GM18861 (cell line): Measurements from ENCODE around the gene PCED1A.

Experiments used
- ATAC-seq: cut with Tn5 transposase; IDR thresholded peaks from one replicate; pipeline ENCODE4 v1.9.1; 2021; ENCODE audit not compliant: unreplicated experiment

PCED1A gene, protein sequence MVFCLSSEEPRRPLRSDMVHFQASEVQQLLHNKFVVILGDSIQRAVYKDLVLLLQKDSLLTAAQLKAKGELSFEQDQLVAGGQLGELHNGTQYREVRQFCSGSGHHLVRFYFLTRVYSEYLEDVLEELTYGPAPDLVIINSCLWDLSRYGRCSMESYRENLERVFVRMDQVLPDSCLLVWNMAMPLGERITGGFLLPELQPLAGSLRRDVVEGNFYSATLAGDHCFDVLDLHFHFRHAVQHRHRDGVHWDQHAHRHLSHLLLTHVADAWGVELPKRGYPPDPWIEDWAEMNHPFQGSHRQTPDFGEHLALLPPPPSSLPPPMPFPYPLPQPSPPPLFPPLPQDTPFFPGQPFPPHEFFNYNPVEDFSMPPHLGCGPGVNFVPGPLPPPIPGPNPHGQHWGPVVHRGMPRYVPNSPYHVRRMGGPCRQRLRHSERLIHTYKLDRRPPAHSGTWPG

GRCh38 chr20:2840138-2840966, at the start of gene PCED1A, which contains the start of gene VPS16:
Gene PCED1A, minus strand, starts transcription at chr20:2840655. Its CDS starts 743 bp downstream, at chr20:2839912.
Gene VPS16, plus strand, starts transcription at chr20:2840745. Its CDS starts 30 bp downstream, at chr20:2840775.
- peak; percentile 93 for ATAC-seq

DNA sequence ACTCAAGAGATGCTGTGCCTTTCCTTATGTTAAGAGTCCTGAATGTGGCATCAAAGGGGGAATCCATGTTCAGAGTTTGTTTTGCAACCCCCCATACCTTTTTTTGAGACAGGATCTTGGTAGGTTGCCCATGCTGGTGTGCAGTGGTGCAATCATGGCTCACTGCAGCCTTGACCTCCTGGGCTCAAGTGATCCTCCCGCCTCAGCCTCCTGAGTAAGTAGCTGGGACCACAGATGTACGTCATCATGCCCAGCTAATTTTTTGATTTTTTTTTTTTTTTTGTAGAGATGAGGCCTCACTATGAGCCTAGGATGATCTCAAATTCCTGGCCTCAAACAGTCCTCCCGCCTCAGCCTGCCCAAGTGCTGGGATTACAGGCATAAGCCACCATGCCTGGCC, 49.3 kb upstream of the PCED1A start:
- ATAC-seq, result no peak

DNA sequence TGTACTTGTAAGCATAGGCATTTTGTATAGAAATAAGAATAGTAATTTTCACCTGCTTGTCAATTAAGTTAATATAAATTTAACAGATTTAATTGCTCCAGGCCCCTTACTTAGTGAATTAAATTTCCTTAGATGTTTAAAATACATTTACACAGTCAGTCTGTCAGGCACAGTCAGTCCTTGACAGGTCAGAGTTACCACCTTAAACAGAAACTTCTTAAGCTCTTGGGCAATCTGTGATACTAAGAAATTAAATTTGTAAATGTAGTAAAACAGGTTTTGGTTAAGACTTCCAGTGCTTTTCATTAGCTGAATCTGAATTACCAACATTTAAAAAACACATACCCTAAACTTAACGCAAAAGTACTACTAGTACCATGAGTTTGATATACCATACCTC, 48.8 kb upstream of the PCED1A start:
- ATAC-seq, result no peak

- no peak for ATAC-seq
Measured at GRCh38 chr20:2888224-2888955, 47.9 kb upstream of the PCED1A start.

- ATAC-seq, result no peak
Measured at GRCh38 chr20:2887715-2888114, 47.3 kb upstream of the PCED1A start.

DNA sequence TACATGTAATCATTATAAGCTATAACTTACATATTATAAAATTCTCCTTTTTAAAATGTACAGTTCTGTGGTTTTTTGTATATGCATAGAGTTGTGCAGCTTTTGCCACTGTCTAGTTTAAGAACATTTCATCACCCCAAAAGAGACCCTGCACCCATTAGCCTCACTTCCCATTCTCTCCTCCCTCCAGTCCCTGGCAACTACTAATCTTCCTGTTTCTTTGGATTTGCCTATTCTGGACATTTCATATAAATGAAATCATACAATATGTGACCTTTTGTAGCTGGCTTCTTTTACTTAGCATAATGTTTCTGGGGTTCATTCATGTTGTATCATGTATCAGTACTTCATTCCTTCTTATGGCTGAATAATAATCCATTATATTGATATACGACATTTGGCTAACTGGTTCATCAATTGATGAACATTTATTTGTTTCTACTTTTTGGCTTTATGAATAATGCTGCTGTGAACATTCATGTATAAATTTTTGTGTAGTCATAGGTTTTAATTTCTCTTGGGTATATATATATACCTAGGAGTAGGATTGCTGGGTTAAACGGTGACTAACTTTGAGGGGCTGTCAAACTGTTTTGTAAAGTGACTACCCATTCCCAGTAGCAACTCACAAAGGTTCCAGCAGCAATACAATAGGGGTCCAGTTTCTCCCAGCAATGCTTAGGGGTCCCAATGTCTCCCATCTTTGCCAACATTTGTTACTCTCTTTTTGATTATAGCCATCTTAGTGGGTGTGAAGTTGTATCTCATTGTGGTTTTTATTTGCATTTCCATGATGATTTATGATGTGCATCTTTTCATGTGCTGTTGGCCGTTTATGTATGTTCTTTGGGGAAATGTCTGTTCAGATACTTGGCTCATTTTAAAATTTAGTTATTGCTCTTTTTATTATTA, 43.5 kb upstream of the PCED1A start:
- no peak for ATAC-seq

- ATAC-seq, result no peak
Measured at GRCh38 chr20:2880650-2881049, 40.2 kb upstream of the PCED1A start.

GRCh38 chr20:2879146-2879545, 38.7 kb upstream of the PCED1A start:
- ATAC-seq, result no peak

DNA sequence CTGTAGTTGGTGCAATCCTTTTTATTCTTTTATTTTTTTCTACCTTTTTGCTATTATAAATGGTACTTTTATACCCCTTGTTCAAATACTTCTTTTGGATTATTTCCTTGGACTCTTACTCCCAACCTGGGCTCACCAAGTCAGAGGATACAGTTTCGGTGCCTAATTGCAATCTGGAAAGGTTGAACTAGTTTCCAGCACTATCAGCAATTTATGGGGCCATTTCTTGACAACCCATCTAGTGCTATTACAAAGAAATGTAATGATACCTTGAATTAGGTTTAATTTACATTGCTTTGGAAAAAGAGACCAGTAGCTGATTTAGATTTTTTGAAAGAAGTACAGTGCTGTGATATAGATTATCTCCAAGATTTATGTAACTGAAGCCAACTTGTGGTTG, 38.1 kb upstream of the PCED1A start:
- no peak for ATAC-seq

DNA sequence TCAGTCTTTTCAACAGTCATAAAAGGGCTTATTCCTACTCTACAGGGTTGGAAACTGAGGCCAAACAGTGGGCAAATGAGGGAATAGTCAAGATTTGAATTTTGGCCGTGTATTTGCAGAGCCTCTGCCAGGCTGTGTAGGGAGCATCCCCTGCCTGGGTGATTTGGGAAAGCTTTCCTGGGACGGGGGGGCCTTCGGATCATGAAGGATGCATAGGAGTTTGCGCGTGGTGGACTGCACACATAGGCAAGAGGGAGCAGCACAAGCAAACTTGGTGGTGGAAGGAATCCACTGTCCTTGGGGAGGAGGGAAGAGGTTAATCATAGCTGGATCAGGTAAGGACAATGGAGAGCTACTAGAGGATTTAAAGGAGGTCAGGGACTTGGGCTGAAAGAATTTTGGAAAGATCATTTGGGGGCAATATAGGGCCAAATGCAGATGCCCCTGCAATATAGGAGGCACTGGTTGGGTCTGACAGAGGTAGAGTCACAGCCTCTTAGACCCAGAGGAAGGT, 35.3 kb upstream of the PCED1A start:
- no peak for ATAC-seq

GRCh38 chr20:2874456-2874855, 34.0 kb upstream of the PCED1A start:
- no peak for ATAC-seq

DNA sequence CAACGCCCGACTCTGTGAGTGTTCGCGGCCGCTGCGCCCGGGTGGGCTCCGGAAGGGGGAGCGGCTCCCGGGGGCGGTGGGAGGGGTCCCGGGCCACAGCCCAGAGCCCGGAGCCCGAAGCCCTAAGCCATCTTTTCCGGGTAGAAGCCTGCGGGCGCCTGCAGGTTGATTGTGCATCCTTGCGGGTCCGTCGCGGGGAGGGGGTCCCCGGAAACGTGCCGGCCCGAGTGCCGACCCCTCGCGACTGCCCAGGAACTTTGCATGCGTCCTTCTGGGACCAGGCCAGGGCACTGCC, 33.2 kb upstream of the PCED1A start:
- peak; percentile 34 for ATAC-seq

- peak; percentile 82 for ATAC-seq
Measured at GRCh38 chr20:2873010-2873746, 32.7 kb upstream of the PCED1A start, which contains the start of gene PTPRA. Gene PTPRA, plus strand, starts transcription at chr20:2873481. Its CDS starts 90,797 bp downstream, at chr20:2964278.

- ATAC-seq, result no peak
Measured at GRCh38 chr20:2872459-2873009, 32.1 kb upstream of the PCED1A start.

DNA sequence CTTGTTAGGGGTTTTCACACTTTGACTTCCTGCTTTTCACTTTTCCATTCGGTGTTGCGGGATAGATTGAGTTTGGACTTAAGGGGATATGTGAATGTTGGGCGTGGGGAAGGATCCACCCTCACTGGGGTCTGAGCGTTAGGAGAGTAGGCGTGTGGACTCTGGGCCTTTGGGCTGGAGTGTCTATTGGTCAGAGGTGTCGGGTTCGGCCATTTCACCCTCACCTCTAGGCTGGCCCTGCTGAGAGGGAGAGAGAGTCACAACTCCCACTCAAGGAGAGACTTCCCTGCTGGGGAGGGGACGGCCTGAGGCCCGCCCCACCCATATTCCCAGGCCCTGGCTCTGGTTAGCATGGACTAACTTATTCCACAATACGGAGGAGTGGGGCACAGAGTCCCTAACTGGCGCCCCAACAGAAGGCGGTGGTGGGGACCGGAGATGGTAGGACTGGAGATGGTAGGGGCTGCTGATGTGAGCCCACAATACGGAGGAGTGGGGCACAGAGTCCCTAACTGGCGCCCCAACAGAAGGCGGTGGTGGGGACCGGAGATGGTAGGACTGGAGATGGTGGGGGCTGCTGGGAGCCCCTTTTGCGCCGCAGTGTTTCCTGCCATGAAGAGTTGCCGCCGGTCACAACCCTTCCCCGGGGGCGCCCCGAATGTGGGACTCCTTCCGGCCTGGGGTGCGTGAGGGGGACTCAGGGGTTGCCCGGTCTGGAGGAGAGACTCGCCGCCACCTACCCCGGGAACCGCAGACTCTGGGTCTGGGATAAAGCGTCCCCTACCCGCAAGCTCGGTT, 31.4 kb upstream of the PCED1A start:
- ATAC-seq, result no peak

DNA sequence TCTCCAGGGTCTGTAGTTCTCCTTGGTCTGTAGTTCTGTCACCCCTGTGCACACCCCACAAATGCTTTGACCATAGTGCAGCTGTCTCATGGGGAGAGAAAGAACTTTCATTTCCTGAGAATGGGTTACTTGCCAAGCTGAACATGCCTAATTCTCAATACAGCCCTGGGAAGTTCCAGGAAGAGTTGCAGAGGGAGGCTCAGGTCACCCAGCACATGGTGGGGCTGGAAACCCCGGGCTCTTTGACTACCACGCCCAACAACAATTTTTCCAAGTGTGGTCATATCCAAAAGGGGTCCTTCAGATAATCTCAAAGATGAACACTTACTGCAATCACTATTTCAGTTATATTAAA, 30.6 kb upstream of the PCED1A start:
- no peak for ATAC-seq

DNA sequence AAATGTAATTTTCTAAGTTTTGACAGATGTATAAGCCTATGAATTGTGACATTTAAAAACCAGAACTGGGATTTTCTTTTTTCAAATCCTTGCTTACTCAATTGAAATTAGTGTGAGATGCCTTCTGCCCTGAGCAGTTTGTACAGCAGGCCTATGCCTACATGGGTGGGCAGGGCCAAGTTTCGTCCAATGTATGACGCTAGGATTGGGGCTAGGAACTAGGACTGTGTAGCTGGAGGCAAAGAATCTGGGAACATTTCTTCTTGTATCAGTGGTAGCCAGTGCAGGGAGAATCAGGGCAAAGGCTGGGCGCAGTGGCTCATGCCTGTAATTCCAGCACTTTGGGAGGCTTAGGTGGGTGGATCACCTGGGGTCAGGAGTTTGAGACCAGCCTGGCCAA, 28.9 kb upstream of the PCED1A start:
- no peak for ATAC-seq

- no peak for ATAC-seq
Measured at GRCh38 chr20:2867081-2867864, 26.8 kb upstream of the PCED1A start.
